HEK293 (cell line): ENCODE measurements around the gene ITGB4.

Experiments
- CTCF ChIA-PET: fragments of 350-600 bp; formaldehyde crosslinking; extraction: SDS; loops from one replicate; lab custom pipeline; 2021; ENCODE audit warnings: antibody characterized with exemption; lab: Yijun Ruan, JAX
- POLR2A ChIA-PET: fragments of 300-600 bp; formaldehyde crosslinking; extraction: SDS; loops from one replicate; lab custom pipeline; 2020; ENCODE audit warnings: antibody characterized with exemption, inconsistent platforms; lab: Yijun Ruan, JAX
- H3K27ac ChIP-seq: fragments of 200-500 bp; sonication (Bioruptor generic); 2 replicates; pipeline ENCODE4 v1.5.1; 2014; ENCODE audit warnings: low read depth, low read length, control low read depth, inconsistent platforms; ENCODE audit errors: extremely low read depth
- H3K36me3 ChIP-seq, 2 experiments: fragments of 200-500 bp in 1 of 2; sonication (Bioruptor generic) in 1 of 2; 1 replicate in 1 of 2; 2 replicates in 1 of 2; pipeline ENCODE4 v1.5.1; 2014 to 2017; ENCODE audit warnings: inconsistent platforms in 2 of 2, low read length in 2 of 2; ENCODE audit not compliant: control insufficient read depth in 2 of 2, insufficient read depth in 1 of 2
- H3K4me1 ChIP-seq: fragments of 200-500 bp; sonication (Bioruptor generic); 2 replicates; pipeline ENCODE4 v1.5.1; 2014; ENCODE audit warnings: mild to moderate bottlenecking, low read length, inconsistent platforms; ENCODE audit not compliant: control insufficient read depth, insufficient read depth
- H3K4me3 ChIP-seq: 2 replicates; pipeline ENCODE4 v1.5.1; 2011; ENCODE audit warnings: low read depth, mild to moderate bottlenecking, control low read depth, low read length, moderate library complexity
- H3K9me3 ChIP-seq: fragments of 200-500 bp; sonication (Bioruptor generic); 2 replicates; pipeline ENCODE4 v1.5.1; 2014; ENCODE audit warnings: low read depth, low read length, inconsistent platforms; ENCODE audit not compliant: control insufficient read depth, insufficient read depth
- GLI4 ChIP-seq: fragments of 450-650 bp; formaldehyde crosslinking; IDR thresholded peaks from 2 replicates; pipeline ENCODE4 v1.5.1; 2016; ENCODE audit warnings: missing biosample characterization, missing genetic modification characterization
- GLIS1 ChIP-seq: fragments of 450-650 bp; formaldehyde crosslinking; IDR thresholded peaks from 2 replicates; pipeline ENCODE4 v1.5.1; 2016; ENCODE audit warnings: missing biosample characterization, missing genetic modification characterization
- IKZF3 ChIP-seq: fragments of 450-650 bp; IDR thresholded peaks from 2 replicates; pipeline ENCODE4 v1.5.0; 2018; ENCODE audit warnings: missing biosample characterization, mild to moderate bottlenecking, missing genetic modification characterization, moderate library complexity
- KLF17 ChIP-seq: fragments of 450-650 bp; formaldehyde crosslinking; IDR thresholded peaks from 2 replicates; pipeline ENCODE4 v1.5.1; 2016; ENCODE audit warnings: missing biosample characterization, missing genetic modification characterization
- PATZ1 ChIP-seq: fragments of 450-650 bp; formaldehyde crosslinking; IDR thresholded peaks from 2 replicates; pipeline ENCODE4 v1.5.1; 2016; ENCODE audit warnings: missing biosample characterization, missing genetic modification characterization
- WT1 ChIP-seq: fragments of 450-650 bp; formaldehyde crosslinking; IDR thresholded peaks from 2 replicates; pipeline ENCODE4 v1.5.1; 2016; ENCODE audit warnings: missing biosample characterization, missing genetic modification characterization
- ZEB2 ChIP-seq: fragments of 450-650 bp; formaldehyde crosslinking; IDR thresholded peaks from 2 replicates; pipeline ENCODE4 v1.5.1; 2016; ENCODE audit warnings: missing biosample characterization, missing genetic modification characterization
- ZNF2 ChIP-seq: fragments of 450-650 bp; formaldehyde crosslinking; IDR thresholded peaks from 2 replicates; pipeline ENCODE4 v1.5.1; 2016; ENCODE audit warnings: missing biosample characterization, missing genetic modification characterization
- ZNF660 ChIP-seq: fragments of 450-650 bp; IDR thresholded peaks from 2 replicates; pipeline ENCODE4 v1.5.1; 2018; ENCODE audit warnings: missing biosample characterization, mild to moderate bottlenecking, missing genetic modification characterization
- ZNF707 ChIP-seq: fragments of 450-650 bp; formaldehyde crosslinking; IDR thresholded peaks from 2 replicates; pipeline ENCODE4 v1.5.1; 2016; ENCODE audit warnings: missing biosample characterization, missing genetic modification characterization
- TF ChIP-seq, protein P1 (sequence below): fragments of 450-650 bp; formaldehyde crosslinking; IDR thresholded peaks from 2 replicates; pipeline ENCODE4 v1.5.1; 2016; ENCODE audit warnings: missing biosample characterization, missing genetic modification characterization, borderline replicate concordance
- TF ChIP-seq, protein P2 (sequence below): fragments of 450-650 bp; formaldehyde crosslinking; IDR thresholded peaks from 2 replicates; pipeline ENCODE4 v1.5.1; 2016; ENCODE audit warnings: missing biosample characterization, missing genetic modification characterization
- TF ChIP-seq, protein P3 (sequence below): fragments of 450-650 bp; formaldehyde crosslinking; IDR thresholded peaks from 2 replicates; pipeline ENCODE4 v1.5.1; 2016; ENCODE audit warnings: missing biosample characterization, missing genetic modification characterization

ITGB4 gene

GRCh38 chr17:75749545-75750389 is 28.5 kb downstream of the ITGB4 start (continued):
- TF ChIP-seq, protein P1, sequence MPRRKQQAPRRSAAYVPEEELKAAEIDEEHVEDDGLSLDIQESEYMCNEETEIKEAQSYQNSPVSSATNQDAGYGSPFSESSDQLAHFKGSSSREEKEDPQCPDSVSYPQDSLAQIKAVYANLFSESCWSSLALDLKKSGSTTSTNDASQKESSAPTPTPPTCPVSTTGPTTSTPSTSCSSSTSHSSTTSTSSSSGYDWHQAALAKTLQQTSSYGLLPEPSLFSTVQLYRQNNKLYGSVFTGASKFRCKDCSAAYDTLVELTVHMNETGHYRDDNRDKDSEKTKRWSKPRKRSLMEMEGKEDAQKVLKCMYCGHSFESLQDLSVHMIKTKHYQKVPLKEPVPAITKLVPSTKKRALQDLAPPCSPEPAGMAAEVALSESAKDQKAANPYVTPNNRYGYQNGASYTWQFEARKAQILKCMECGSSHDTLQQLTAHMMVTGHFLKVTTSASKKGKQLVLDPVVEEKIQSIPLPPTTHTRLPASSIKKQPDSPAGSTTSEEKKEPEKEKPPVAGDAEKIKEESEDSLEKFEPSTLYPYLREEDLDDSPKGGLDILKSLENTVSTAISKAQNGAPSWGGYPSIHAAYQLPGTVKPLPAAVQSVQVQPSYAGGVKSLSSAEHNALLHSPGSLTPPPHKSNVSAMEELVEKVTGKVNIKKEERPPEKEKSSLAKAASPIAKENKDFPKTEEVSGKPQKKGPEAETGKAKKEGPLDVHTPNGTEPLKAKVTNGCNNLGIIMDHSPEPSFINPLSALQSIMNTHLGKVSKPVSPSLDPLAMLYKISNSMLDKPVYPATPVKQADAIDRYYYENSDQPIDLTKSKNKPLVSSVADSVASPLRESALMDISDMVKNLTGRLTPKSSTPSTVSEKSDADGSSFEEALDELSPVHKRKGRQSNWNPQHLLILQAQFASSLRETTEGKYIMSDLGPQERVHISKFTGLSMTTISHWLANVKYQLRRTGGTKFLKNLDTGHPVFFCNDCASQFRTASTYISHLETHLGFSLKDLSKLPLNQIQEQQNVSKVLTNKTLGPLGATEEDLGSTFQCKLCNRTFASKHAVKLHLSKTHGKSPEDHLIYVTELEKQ (tag by site-specific recombination) = no peak
- no peak for TF ChIP-seq ZNF707 (tag by site-specific recombination)
- peak; percentile 44 for TF ChIP-seq GLIS1 (tag by site-specific recombination)
- TF ChIP-seq, protein P2, sequence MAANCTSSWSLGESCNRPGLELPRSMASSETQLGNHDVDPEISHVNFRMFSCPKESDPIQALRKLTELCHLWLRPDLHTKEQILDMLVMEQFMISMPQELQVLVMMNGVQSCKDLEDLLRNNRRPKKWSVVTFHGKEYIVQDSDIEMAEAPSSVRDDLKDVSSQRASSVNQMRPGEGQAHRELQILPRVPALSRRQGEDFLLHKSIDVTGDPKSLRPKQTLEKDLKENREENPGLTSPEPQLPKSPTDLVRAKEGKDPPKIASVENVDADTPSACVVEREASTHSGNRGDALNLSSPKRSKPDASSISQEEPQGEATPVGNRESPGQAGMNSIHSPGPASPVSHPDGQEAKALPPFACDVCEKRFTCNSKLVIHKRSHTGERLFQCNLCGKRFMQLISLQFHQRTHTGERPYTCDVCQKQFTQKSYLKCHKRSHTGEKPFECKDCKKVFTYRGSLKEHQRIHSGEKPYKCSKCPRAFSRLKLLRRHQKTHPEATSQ (tag by site-specific recombination) = no peak
- no peak for TF ChIP-seq WT1 (tag by site-specific recombination)
- peak; percentile 37; the same call in 1 of the 2 replicates for TF ChIP-seq ZNF660

DNA sequence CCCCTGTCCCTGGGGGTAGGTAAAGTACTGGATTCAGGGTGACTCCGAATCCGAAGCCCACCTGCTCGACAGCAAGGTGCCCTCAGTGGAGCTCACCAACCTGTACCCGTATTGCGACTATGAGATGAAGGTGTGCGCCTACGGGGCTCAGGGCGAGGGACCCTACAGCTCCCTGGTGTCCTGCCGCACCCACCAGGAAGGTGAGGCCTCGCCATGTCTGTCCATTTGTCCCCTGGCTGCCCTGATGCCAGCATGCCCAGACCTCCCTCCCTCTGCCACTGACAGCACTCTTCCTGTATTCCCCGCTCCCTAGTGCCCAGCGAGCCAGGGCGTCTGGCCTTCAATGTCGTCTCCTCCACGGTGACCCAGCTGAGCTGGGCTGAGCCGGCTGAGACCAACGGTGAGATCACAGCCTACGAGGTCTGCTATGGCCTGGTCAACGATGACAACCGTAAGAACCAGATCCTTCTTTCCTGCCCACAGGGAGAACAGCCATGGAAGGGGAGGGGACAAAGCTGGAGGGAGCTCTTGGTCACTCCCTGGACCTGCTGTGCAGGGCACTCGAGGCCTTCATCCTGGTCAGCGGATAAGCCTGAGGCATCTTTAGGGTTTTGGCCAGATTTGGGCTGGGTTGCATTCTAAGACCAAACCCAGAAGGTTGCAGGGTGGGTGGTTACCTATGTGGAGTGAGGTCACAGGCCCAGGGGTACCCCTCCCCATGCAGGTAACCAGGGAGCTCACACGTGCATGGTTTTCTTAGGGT is 29.6 kb downstream of the ITGB4 start:
- Histone ChIP-seq H3K9me3 (no peaks in the 10 kb centered on the region), H3K4me1 (no peaks in the 10 kb centered on the region), H3K36me3 (no peaks in the 10 kb centered on the region), H3K27ac (no peak overlapping the region), H3K4me3 (no peak overlapping the region)
- CTCF ChIA-PET = interaction anchor here (0.6 to 10.5 kb wide), 33 partner anchors 10 to 527 kb away, joined by 3 to 341 read pairs (median 6); partner anchors contain the start of genes GALK1, LLGL2, RECQL5 and SAP30BP
- TF ChIP-seq KLF17 (tag by site-specific recombination) (no peak), ZEB2 (tag by site-specific recombination) (no peak), GLI4 (peak; percentile 50; the same call in 1 of the 2 replicates), PATZ1 (tag by site-specific recombination) (no peak), ZNF2 (tag by site-specific recombination) (no peak), IKZF3 (tag by site-specific recombination) (no peak)
- TF ChIP-seq, protein P3, sequence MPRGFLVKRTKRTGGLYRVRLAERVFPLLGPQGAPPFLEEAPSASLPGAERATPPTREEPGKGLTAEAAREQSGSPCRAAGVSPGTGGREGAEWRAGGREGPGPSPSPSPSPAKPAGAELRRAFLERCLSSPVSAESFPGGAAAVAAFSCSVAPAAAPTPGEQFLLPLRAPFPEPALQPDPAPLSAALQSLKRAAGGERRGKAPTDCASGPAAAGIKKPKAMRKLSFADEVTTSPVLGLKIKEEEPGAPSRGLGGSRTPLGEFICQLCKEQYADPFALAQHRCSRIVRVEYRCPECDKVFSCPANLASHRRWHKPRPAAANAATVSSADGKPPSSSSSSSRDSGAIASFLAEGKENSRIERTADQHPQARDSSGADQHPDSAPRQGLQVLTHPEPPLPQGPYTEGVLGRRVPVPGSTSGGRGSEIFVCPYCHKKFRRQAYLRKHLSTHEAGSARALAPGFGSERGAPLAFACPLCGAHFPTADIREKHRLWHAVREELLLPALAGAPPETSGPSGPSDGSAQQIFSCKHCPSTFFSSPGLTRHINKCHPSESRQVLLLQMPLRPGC (tag by site-specific recombination) = no peak
- POLR2A ChIA-PET = interaction anchor here (0.9 to 1.2 kb wide), 2 partner anchors 29 to 104 kb away, joined by 3 read pairs; partner anchors contain the start of gene WBP2
